ENCODE results near the gene USP10.
"Not testable (repeated sequence)": the region's sequence is repeated elsewhere in the genome, so short reads cannot be mapped to it uniquely, and the experiment has no call there.

The USP10 gene

DNA sequence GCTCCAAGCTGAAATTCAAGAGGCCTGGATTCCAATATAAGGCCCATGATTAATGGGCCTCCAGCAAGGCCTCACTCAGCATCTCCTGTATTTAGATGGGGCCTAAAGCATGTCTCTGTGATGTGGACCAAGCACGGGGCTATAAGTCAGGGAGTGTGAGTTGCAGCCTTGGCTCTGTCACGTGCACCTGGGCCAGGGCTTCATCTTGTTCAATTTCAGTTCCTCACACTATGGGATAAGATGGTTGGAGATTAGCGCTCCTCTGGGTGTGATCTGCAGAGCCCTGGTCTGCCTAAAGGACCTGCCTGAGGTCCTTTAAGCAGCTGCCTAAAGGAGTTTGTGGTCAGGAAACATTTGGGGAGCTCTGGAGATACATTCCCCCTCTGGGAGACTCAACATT, 26.2 kb upstream of the USP10 start:
- no peak for DNase-seq

DNA sequence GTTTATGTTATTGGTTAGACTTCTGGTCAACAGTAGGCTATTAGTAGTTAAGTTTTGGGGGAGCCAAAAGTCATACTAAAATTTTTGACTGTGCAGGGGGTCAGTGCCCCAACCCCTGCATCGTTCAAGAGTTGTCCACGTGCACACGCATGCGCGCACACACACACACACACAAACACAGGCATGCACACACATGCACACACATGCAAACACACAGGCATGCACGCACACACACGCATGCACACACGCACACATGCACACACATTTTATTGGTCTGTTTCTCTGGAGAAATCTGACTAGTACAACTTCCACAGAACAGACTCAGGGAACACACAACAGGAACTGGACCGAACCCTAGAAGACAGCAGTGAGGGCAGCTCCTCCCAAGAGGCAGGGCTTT, 24.4 kb upstream of the USP10 start:
- no peak for DNase-seq

DNA sequence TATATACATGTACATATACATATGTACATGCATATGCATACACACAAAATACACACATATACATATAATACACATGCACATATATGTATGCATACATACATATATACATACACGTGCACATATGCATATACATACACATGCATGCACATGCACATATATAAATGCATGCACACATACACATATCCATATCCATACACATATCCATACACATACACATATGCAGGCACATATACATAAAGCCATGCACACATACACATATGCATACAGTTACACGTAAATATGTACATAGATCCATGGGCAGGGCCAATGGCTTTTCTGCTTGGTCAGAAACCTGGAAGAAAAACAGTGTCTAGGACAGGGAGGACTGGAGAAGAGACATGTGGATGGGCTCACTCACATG, 23.9 kb upstream of the USP10 start:
- no peak for DNase-seq

DNA sequence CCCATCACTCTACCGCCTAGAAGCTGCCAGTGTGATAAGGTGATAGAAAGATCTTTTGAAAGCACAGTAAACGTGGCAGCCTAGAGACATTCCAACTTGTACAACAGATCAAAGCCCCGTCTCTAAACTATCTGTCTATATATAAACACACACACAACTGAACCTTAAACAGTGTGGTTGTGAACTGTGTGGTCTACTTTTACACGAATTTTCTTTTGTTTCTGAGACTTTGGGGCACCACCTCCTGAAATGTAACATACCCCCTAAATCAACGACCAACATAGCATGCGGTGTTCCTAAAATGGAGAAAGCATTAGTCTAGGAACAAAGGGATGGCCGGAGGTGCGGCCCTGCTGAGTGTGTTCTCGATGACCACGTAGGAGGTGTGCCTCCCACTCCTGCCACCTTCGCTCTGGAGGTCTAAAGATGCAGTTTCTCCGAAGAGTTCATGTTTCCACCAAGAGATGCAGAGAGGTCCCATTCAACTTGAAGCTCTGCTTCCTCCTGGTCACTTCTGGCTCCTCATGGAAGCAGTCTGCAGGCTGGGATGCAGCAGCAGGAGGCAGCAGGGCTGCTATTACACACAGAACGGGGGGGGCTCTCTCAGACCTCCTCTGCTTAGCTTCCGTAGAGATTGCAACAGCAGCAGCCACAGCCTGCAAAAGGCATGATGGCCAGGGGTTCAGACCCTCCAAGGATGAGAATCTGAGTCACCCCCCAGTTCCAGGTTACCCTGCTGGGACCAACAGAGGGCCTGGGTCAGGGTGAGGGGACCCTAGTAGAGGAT, 22.6 kb upstream of the USP10 start:
- no peak for DNase-seq

DNA sequence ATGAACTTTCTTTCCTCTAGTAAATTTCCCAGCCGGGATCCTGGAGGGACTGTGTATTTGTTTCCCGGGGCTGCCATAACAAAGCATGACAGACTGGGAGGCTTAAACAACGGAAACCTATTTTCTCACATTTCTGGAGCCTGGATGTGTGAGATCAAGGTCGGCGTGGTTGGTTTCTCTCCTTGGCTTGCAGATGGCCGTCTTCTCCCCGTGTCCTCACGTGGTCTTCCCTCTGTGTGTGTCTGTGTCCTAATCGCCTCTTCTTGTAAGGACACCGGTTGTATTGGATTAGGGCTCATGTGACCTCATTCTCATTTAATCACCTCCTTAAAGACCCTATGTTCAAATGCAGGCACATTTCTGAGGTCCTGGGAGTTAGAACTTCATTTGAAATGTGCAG, 22.0 kb upstream of the USP10 start:
- DNase-seq = no peak

DNA sequence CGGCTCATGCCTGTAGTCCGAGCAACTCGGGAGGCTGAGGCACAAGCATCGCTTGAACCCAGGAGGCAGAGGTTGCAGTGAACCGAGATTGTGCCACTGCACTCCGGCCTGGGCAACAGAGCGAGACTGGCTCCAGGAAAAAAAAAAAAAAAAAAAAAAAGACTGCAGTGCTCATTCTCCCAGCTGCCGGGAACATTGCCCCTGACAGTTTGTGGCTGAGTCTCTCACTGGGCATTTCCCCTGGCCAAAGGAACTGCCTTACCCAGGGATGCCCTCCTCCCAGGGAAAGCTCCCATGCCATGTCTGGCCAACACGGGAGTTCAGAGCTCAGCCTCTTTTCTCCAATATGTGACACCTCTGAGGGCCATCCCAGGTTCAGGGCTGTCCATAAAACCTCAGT, 21.3 kb upstream of the USP10 start:
- DNase-seq = no peak

DNA sequence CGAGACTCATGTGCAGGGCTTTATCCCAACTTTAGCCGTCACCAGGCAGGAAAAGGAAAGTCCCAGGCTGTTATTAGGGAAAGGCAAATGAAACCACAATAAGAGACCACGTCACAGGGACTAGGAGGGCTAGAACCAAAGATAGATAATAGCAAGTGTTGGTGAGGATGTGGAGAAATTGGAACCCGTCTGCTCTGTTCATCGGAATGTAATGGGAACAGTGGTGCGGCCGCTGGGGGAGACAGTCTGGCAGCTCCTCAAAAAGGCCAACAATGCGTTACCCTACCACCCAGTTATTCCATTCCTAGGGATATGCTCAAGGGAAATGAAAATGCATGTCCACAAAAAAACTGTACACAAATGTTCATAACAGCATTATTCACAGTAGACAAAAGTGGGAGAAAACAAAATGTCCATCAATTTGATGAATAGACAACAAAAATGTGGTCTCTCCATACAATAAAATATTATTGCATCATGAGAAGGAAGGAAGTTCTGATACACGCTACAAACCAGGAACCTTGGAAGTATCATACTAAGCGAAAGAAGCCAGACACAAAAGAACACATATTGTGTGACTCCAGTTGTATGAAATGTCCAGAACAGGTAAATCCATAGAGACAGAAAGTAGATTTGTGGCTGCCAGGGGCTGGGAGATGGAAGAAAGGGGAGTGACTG, 19.5 kb upstream of the USP10 start:
- DNase-seq = no peak

DNA sequence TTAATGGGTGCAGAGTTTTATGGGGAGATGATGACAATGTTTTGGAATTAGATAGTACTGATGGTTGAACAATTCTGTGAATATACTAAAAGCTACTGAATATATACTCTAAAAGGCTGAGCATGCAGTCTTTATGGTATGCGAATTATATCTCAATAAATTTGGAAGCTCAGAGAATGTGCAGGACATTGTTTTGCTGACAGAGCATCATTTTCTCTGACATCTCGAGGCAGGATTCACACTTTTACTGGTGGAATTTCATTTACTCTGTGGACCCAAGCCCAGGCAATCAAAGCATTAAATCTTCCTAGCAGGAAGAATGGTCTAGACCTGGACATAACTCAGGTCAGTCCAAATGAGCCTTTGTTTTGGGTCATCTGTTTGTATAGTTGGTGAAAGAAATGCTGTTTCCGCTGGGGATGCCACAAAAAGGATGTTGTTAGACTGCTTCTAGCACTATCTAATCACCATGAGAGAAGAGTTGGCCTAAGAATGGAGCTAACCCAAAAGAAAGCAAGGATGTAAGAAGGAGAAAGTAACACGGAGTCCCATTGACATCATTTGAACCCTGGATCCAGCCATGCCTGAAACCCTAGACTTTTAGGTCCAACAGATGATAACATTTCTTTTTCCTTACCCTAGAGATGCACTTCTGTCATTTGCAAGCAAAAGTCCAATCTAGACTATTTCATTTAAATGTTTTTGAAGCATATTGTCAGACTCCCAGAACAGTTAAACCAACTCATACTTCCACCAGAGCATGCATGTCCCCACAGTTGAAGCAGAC, 18.8 kb upstream of the USP10 start:
- DNase-seq = no peak

DNA sequence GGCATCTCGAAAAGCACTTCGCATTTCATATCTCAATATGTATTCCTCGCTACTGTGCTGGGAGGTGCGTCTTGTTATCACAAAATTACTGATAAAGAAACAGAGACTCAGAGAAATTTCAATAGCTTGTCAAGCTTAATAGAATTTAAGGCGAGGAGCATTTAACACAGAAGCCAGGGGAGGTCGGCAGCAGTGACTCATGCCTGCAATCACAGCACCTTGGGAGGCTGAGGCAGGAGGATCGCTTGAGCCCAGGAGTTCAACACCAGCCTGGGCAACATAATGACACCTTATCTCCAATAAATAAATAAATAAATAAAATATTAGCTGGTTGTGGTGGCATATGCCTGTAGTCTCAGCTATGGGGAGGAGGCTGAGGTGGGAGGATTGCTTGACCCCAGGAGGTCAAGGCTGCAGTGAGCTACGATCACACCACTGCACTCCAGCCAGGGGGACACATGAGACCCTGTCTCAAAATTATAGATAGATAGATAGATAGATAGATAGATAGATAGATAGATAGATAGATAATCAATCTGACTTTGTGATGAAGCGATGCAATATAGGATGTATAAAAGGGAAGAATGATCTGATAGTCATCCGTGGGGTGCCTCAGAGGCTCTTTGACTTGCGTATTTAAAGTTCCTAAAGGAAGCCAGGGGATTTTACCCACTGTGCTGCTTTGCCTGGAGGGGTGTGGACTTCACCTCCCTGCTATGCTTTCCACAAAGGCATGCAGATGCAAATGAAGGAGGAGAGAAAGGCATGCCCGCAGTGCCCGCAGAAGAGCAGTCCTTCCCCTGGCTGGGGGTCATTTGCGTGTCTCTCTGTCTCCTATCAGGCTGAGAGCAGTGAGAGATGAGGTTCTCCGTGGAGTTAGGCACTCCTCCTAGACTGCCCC, 15.9 kb upstream of the USP10 start:
- DNase-seq = no peak

DNA sequence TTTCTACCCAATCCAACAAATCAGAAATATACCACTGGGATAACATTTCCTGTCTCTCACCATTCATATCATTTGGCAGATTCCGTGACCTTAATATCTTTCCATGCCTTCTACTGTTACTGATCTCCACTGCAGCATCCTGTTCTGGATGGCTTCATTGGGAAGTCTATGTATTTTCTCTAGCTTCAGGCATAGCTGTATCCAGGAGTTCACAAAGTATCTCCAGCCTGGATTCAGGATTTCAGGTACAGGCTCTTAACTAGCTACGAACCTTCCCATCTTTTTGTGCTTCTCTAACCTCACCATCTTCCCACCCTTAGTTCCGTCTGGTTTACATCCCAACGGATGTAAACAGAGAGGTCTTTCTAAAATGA, 15.2 kb upstream of the USP10 start:
- DNase-seq = no peak

DNA sequence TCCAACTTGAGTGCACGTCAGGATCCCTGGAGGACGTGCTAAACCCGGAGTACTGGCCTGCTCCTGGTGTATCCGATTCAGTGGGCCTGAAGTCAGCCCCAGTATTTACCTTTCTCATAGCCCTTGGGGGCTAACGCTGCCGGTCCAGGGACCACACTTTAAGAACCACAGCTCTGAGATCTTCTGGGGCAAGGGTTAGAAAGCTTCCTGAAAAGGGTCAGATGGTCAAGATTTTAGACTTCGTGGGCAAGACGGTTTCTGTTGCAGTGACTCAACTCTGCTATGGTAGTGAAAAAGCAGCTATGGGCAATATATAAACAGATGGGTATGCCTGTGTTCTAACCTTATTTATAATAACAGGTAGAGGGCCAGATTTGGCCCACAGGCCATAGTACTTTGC, 14.6 kb upstream of the USP10 start:
- no peak for DNase-seq

DNA sequence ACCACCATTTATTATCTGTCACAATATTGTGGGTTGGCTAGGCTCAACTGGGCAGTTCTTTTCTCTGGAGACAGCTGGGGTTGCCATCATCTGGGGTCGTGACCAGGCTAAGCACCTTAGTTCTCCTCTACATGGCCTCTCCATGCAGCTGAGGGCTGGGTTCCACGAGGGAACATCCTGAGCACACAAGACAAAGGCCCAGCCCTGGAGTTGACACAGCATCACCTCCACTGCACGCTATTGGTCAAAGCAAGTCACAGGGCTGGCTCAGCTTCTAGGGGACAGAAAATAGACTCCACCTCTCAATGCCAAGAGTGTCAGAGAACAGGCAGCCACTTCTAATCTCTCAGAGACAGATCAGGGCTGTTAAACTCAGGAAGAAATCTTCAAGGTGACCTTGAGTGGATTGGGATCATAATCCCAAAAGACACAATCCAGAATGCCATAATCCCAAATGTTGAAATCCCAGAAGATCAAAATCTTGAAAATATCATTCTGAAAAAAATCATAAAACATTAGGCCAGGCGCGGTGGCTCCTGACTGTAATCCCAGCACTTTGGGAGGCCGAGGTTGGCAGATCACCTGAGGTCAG, 13.0 kb upstream of the USP10 start:
- no peak for DNase-seq

DNA sequence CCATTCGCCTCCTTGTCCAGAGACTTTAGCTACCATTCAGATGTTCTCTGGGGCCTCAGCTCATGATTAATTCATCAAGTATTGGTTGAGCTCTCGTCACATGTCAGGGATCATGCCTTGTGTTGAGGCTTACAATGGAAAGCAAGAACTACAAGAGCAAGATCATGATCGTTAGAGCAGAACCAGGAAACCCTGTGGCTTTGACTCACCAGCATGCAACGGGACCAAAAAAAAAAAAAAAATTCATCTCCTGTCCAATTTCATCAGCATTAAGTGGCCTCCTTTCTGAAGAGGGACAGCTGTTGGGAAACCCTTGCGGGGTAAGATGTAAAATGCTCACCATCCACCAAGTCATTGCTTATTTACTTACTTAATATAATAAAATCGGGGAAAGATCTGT, 12.1 kb upstream of the USP10 start:
- no peak for DNase-seq

DNA sequence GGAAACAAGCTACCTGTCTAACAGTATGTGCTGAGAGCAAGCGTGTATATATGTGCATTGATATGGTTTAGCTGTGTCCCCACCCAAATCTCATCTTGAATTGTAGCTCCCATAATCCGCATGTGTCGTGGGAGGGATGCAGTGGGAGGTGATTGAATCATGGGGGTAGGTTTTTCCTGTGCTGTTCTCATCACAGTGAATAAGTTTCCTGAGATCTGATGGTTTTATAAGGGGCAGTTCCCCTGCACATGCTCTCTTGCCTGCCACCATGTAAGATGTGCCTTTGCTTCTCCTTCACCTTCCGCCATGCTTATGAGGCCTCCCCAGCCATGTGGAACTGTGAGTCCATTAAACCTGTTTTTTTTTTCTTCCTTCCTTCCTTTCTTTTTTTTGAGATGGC, 11.6 kb upstream of the USP10 start:
- not testable (repeated sequence) for DNase-seq

DNA sequence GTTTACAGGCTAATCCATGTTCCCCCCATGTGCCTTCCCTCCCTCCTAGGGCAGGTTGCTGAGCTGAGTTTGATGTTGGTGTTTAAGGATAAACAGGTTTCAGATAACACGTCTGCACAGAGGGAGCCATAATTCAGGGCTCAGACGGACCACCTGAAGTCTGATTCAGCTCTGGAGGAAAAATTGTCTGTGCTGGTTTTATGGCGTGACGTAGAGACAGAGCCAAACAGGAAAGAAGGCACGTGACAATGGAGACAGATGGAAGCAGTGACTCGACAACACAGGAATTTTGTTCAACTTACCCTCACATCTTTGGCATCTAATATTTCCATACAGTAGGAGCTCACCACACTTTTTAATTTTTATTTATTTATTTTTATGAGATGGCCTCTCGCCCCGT, 10.7 kb upstream of the USP10 start:
- DNase-seq = no peak

DNA sequence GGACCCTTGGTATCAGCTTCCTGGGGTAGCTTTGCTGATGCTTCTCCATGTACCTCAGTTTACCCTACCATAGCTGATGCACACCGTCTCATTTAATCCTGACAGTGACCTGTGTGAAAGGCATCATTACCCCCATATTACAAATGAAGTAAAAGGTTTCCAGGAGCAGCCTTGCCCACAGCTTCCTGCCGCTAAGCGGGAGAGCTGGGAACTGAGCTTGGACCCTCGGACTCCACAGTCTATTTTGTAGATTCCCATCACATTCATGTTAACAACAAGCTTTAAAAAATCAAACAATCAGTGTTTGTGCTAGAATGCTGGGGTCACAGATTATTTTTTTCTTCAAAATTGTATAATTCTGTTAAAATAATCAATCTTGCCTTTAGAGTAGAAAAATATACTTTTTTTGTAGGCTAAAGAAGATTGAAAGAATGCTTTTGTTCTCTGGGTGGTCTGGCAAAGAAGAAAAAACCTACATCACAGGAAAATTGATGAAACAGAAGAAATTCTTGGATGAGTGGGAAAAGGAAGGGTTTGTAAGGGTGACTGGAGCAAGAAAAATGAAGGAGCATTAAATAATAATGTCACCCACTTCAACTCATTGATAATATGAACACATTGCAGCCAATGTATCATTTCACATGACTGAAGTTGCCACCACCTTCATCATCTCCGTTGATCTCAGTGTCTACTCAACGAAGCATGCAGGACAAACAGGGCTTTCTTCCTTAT, 9.5 kb upstream of the USP10 start:
- no peak for DNase-seq

DNA sequence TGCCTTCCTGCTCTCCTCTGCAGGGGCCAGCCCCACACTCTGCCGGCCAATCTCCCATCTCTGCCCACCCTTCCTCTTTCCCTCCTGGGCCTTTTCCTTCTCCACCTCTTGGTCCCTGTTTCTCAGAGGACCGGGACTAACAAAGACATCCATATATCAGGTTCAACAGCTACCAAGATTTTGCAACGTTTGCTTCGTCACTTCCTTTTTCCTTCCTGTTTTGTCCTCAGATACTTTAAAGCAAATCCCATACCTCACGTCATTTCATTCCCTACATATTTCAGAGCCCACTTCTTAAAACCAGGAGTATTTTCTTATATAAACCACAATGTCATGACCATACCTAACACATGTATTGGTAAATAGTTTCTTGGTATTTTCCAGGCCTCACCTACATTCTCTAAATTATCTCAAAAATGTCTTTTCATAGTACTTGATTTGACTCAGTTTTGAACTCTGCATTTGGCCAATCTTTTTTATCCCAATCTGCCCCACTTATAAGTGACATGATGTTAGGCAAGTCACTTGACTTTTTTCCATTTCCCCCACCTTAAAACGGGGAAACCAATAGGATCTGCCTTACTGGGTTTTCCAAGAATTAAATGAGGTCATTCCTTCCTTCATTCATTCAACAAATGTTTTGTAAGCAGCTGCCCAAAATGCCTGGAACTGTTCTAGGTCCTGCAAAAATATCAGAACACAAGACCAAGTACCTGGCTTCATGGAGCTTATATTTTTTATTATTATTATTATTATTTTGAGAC, 7.2 kb upstream of the USP10 start:
- no peak for DNase-seq

DNA sequence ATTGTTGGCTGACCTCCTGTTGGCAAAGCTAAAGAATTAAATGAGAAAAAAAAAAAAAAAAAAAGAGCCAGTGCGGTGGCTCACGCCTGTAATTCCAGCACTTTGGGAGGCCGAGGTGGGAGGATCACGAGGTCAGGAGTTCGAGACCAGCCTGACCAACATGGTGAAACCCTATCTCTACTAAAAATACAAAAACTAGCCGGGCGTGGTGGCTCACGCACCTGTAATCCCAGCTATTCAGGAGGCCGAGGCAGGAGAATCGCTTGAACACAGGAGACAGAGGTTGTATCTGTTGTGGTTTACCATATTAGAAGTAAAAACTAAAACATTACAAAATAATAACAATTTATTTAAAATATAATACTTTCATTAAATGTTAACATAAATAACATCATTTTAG, 5.9 kb upstream of the USP10 start:
- not testable (repeated sequence) for DNase-seq

DNA sequence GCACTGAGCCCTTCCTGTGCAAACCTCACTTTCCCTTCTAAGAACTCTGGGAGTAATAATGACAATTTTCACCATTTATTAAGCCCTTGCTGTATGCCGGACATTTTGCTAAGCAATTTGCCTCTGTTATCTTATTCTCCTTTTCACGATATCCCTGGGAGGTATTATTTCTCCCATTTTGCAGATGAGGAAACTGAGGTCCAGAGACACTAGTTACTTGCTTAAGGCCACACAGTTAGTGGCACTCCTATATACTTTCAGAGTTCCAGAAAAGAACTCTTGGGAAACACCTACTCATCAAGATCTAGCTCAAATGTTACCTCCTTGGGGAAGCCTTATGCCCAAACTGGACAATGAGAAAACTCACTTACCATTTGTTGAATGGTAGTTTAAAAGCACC, 4.8 kb upstream of the USP10 start:
- DNase-seq = no peak

DNA sequence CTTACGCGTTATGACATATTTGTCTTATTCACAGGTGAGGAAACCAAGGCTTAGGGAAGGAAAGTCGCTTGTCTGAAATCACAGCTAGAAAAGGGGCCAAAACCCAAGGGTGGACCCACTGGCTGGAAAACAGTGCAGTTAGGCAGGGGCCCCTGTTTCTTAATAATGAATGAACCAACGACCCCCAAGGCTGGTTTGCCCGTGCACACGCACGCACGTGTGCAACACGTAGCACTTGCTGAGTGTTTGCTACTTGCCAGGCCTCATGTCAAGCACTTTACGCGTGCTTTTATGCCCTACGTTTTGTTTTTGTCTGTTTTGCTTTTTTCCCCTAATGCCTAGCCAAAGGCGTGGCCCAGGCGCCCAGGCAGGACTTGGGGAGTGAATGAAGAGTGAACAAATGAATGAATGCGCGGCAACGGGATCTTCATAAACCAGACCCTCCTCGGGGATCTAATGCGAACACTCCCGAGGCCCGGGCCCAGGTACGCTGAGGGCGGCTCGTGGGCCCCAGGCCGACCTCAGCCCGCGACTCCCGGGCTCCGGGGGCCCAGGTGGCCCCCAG, 571 bp upstream of the USP10 start:
- DNase-seq = no peak
